22Rv1 (cell line): ENCODE measurements around the gene DOHH.

Source experiments
- CTCF ChIP-seq: fragments of 450-650 bp; IDR thresholded peaks from 2 replicates; pipeline ENCODE4 v1.5.1; 2017; ENCODE audit warnings: mild to moderate bottlenecking
- ZFX ChIP-seq: fragments of 450-650 bp; IDR thresholded peaks from 2 replicates; pipeline ENCODE4 v1.6.1; 2017; ENCODE audit warnings: antibody characterized with exemption, borderline replicate concordance

- TF ChIP-seq CTCF, result no peak
- no peak for TF ChIP-seq ZFX
Measured at GRCh38 chr19:3538258-3538929, 37.9 kb upstream of the DOHH start.
